HepG2 (cell line): Measurements from ENCODE around the gene TRDMT1.

Experiments
- ESRRA ChIP-seq: sonication (generic); formaldehyde crosslinking; IDR thresholded peaks from 2 replicates; pipeline ENCODE4 v1.5.1; 2020; ENCODE audit warnings: mild to moderate bottlenecking, low read depth, missing genetic modification reagents
- TF ChIP-seq, protein P1 (sequence below): sonication (generic); formaldehyde crosslinking; IDR thresholded peaks from 2 replicates; pipeline ENCODE4 v1.8.1; 2022; ENCODE audit warnings: mild to moderate bottlenecking, missing genetic modification reagents
- TF ChIP-seq, protein P2 (sequence below): sonication (generic); formaldehyde crosslinking; conservative IDR thresholded peaks from 2 replicates; pipeline ENCODE4 v1.4.0; 2020; ENCODE audit warnings: missing genetic modification reagents

- no peak for TF ChIP-seq ESRRA
- TF ChIP-seq, protein P1, sequence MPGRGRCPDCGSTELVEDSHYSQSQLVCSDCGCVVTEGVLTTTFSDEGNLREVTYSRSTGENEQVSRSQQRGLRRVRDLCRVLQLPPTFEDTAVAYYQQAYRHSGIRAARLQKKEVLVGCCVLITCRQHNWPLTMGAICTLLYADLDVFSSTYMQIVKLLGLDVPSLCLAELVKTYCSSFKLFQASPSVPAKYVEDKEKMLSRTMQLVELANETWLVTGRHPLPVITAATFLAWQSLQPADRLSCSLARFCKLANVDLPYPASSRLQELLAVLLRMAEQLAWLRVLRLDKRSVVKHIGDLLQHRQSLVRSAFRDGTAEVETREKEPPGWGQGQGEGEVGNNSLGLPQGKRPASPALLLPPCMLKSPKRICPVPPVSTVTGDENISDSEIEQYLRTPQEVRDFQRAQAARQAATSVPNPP (CRISPR knock-in tag) = no peak
- TF ChIP-seq, protein P2, sequence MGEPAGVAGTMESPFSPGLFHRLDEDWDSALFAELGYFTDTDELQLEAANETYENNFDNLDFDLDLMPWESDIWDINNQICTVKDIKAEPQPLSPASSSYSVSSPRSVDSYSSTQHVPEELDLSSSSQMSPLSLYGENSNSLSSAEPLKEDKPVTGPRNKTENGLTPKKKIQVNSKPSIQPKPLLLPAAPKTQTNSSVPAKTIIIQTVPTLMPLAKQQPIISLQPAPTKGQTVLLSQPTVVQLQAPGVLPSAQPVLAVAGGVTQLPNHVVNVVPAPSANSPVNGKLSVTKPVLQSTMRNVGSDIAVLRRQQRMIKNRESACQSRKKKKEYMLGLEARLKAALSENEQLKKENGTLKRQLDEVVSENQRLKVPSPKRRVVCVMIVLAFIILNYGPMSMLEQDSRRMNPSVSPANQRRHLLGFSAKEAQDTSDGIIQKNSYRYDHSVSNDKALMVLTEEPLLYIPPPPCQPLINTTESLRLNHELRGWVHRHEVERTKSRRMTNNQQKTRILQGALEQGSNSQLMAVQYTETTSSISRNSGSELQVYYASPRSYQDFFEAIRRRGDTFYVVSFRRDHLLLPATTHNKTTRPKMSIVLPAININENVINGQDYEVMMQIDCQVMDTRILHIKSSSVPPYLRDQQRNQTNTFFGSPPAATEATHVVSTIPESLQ (CRISPR knock-in tag) = no peak
Measured at GRCh38 chr10:17122726-17123661, 78.5 kb downstream of the TRDMT1 start.
